HG02623 (cell line): ENCODE data around the gene TRIAP1.
"Not testable (repeated sequence)": the region's sequence is repeated elsewhere in the genome, so short reads cannot be mapped to it uniquely, and the experiment has no call there.

ENCODE experiments used
- ATAC-seq: cut with Tn5 transposase; IDR thresholded peaks from one replicate; pipeline ENCODE4 v1.9.1; 2021; ENCODE audit warnings: moderate library complexity; ENCODE audit not compliant: unreplicated experiment

TRIAP1 gene

GRCh38 chr12:120468821-120469449 lies 22.8 kb upstream of the TRIAP1 start:
- ATAC-seq: peak; percentile 24

- no peak for ATAC-seq
Measured at GRCh38 chr12:120468325-120468820, 22.2 kb upstream of the TRIAP1 start.

- no peak for ATAC-seq
Measured at GRCh38 chr12:120467439-120467838, 21.3 kb upstream of the TRIAP1 start.

- ATAC-seq: no peak
Measured at GRCh38 chr12:120466560-120467315, 20.6 kb upstream of the TRIAP1 start.

GRCh38 chr12:120465756-120466155 lies 19.6 kb upstream of the TRIAP1 start:
- no peak for ATAC-seq

GRCh38 chr12:120463712-120464111 lies 17.5 kb upstream of the TRIAP1 start:
- ATAC-seq: no peak

GRCh38 chr12:120462099-120462640 lies 16.0 kb upstream of the TRIAP1 start:
- ATAC-seq: no peak

GRCh38 chr12:120460157-120460556 lies 14.0 kb upstream of the TRIAP1 start:
- no peak for ATAC-seq

- ATAC-seq: no peak
Measured at GRCh38 chr12:120457133-120457532, 10.9 kb upstream of the TRIAP1 start.

GRCh38 chr12:120455302-120455701 lies 9.1 kb upstream of the TRIAP1 start:
- ATAC-seq: no peak

GRCh38 chr12:120453977-120454376 lies 7.8 kb upstream of the TRIAP1 start:
- no peak for ATAC-seq

- ATAC-seq: no peak
Measured at GRCh38 chr12:120453060-120453750, 7.0 kb upstream of the TRIAP1 start.

GRCh38 chr12:120452524-120452923 lies 6.3 kb upstream of the TRIAP1 start:
- ATAC-seq: not testable (repeated sequence)

GRCh38 chr12:120447992-120448391 lies 1.8 kb upstream of the TRIAP1 start:
- no peak for ATAC-seq

- ATAC-seq: not testable (repeated sequence)
Measured at GRCh38 chr12:120446844-120447178, 627 bp upstream of the TRIAP1 start.

- no peak for ATAC-seq
Measured at GRCh38 chr12:120444676-120445075, 1.5 kb downstream of the TRIAP1 start.

GRCh38 chr12:120439646-120440247 lies 6.4 kb downstream of the TRIAP1 start:
- ATAC-seq: no peak

- ATAC-seq: no peak
Measured at GRCh38 chr12:120438495-120439198, 7.5 kb downstream of the TRIAP1 start.

- peak; percentile 97 for ATAC-seq
Measured at GRCh38 chr12:120437735-120438494, 8.3 kb downstream of the TRIAP1 start, which contains the start of gene COX6A1. TSS of gene COX6A1 (plus strand) at chr12:120438113. CDS start at chr12:120438127, 14 bp downstream.
